ENCODE results near the gene CPNE7. TPM values are rescaled to one million over a fixed set of nuclear protein-coding genes. Genes with fewer than 3 reads are reported as not detected.

Gene CPNE7
- total and polyA plus RNA-seq, 2 of the 8 experiments (the other 6 are each of a cell fraction or from before 2014, with no cell fraction given): 10.0 to 23.7 TPM

- H2BK12ac ChIP-seq (ENCODE audit: low read depth, low read length): no peak overlapping the region
- CTCF ChIA-PET (ENCODE audit: partially characterized antibody): interaction anchor here (0.7 to 2.8 kb wide), 5 partner anchors 12 to 301 kb away, joined by 3 to 7 read pairs (median 3); partner anchors contain the start of gene CPNE7
- H3K18ac ChIP-seq (ENCODE audit: extremely low read depth, low read length): no peak overlapping the region
- no peak overlapping the region for H3K27ac ChIP-seq (ENCODE audit: low read depth, low read length)
- H3K4me3 ChIP-seq (ENCODE audit: extremely low read depth in 1 of 4, insufficient read depth in 2 of 4, low read depth in 3 of 4, low read length in 4 of 4): peak overlapping the region in 2 of 4 experiments; percentile 0 to 69; a peak in 3 of 8 replicates
- no peaks in the 10 kb centered on the region for H3K27me3 ChIP-seq (replicated peaks in 1 of 4; ENCODE audit: control insufficient read depth in 3 of 4, extremely low read depth in 1 of 4, insufficient read depth in 3 of 4, low read length in 3 of 4)
- H3K79me1 ChIP-seq (ENCODE audit: low read depth, low read length): peaks cover 3% of the 10 kb centered on the region
- no peak for DNase-seq (ENCODE audit: low read depth in 1 of 2, low spot score in 2 of 2)
- H3K23ac ChIP-seq (ENCODE audit: insufficient read length): no peak overlapping the region
- no peaks in the 10 kb centered on the region for H3K9me3 ChIP-seq (ENCODE audit: insufficient read depth in 2 of 2, low read depth in 1 of 2, low read length in 1 of 2)
- H3K4me2 ChIP-seq (ENCODE audit: insufficient read depth in 1 of 2, low read depth in 2 of 2, low read length in 2 of 2): peak overlapping the region; percentile 91
- no peak overlapping the region; a peak in 1 of 7 replicates for H3K9ac ChIP-seq (replicated peaks in 1 of 4; ENCODE audit: extremely low read depth in 1 of 4, low read depth in 3 of 4, low read length in 3 of 4)
- H2BK15ac ChIP-seq (ENCODE audit: low read length): no peak overlapping the region
- no peak overlapping the region for H2BK20ac ChIP-seq (ENCODE audit: low read length)
- peaks cover 11 to 32% of the 10 kb centered on the region in 2 experiments for H3K79me2 ChIP-seq (ENCODE audit: control insufficient read depth in 1 of 2, insufficient read depth in 2 of 2, low read length in 2 of 2)
- H4K8ac ChIP-seq (ENCODE audit: extremely low read depth, insufficient read depth, low read length): peak overlapping the region; percentile 1; the same call in 1 of the 2 replicates
- no peak overlapping the region for H4K91ac ChIP-seq (replicated peaks; ENCODE audit: insufficient read length, low read length)
- no peak overlapping the region for H3K4ac ChIP-seq (replicated peaks; ENCODE audit: insufficient read length, low read depth, low read length)
- no peak overlapping the region for H2AFZ ChIP-seq (ENCODE audit: low read length)
- H3K36me3 ChIP-seq (ENCODE audit: control insufficient read depth in 2 of 4, insufficient read depth in 4 of 4, low read length in 3 of 4): peaks cover 21 to 37% (median 32%) of the 10 kb centered on the region in 4 experiments
- WGBS, 2 experiments (ENCODE audit: extremely low coverage in 1 of 2, insufficient coverage in 1 of 2, insufficient read length in 1 of 2, insufficient replicate concordance in 2 of 2, low coverage in 1 of 2, low lambda C conversion rate in 2 of 2, missing lambda C conversion rate in 1 of 2): 93% methylated on average over 12 of the region's 12 CpGs; no CpG with 5 or more reads in 1 of the 2 experiments
- no peak for FAIRE-seq
- no peak overlapping the region for H3K56ac ChIP-seq (replicated peaks; ENCODE audit: insufficient read length, low read depth, low read length)
- H2AK5ac ChIP-seq (ENCODE audit: low read depth, low read length): no peak overlapping the region
- H4K5ac ChIP-seq (ENCODE audit: insufficient read length, low read depth, low read length): no peak overlapping the region
- no peak overlapping the region for H2BK120ac ChIP-seq (replicated peaks; ENCODE audit: low read depth, low read length)
- peaks cover 28 to 30% of the 10 kb centered on the region in 2 experiments for H4K20me1 ChIP-seq (replicated peaks in 1 of 2; ENCODE audit: control insufficient read depth in 1 of 2, insufficient read depth in 2 of 2, low read length in 2 of 2)
- H3K4me1 ChIP-seq (replicated peaks in 1 of 4; ENCODE audit: control insufficient read depth in 3 of 4, insufficient read depth in 4 of 4, low read length in 3 of 4): peaks cover 5 to 31% (median 9%) of the 10 kb centered on the region in 4 experiments
- H3K23me2 ChIP-seq (ENCODE audit: low read depth, low read length): peaks cover 18% of the 10 kb centered on the region
- H3K14ac ChIP-seq (ENCODE audit: insufficient read length): no peak overlapping the region
- H2BK5ac ChIP-seq (ENCODE audit: low read depth, low read length): no peak overlapping the region
- POLR2A ChIA-PET (ENCODE audit: partially characterized antibody): interaction anchor here (0.6 to 5.5 kb wide), 36 partner anchors 10 to 309 kb away, joined by 3 to 63 read pairs (median 4); partner anchors contain the start of genes CHMP1A, CPNE7, SPATA2L and SPATA33
- TF ChIP-seq POLR2AphosphoS5 (IDR thresholded peaks at IDR 0.05; ENCODE audit: low read depth, low read length): peak; percentile 83
- no peak for TF ChIP-seq SP1 (IDR thresholded peaks at IDR 0.05; ENCODE audit: low read depth, low read length)
- no peak for TF ChIP-seq TEAD4 (IDR thresholded peaks at IDR 0.05; ENCODE audit: low read depth, low read length)
- no peak for TF ChIP-seq CBX5 (IDR thresholded peaks at IDR 0.05; ENCODE audit: low read depth, low read length)
Observed at GRCh38 chr16:89563639-89564392, 11.7 kb upstream of the CPNE7 start.

Measured in H1 (cell line).